ENCODE measurements around the gene CLMN. TPM values are rescaled to one million over a fixed set of nuclear protein-coding genes. Genes with fewer than 3 reads are reported as not detected.
"Not testable (repeated sequence)": the region's sequence is repeated elsewhere in the genome, so short reads cannot be mapped to it uniquely, and the experiment has no call there.

The CLMN gene
- total and polyA plus RNA-seq, 2 donors (not counting 1 experiment from before 2014, with no cell fraction given) = 9.6 to 51.5 TPM

DNA sequence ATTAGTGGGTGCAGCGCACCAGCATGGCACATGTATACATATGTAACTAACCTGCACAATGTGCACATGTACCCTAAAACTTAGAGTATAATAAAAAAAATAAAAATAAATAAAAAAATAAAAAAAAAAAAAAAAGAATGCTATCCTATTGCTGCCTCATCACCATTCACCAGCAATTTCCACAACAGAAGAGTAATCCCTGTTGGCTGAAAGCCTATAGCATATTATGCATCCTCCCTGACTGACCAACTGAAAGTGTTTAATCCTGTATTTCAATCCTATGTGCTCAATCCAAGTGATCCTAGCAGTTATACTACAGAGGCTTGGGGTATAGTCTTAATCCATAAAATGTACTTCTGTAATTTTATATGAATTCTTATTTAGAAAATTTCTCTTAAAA lies 180.8 kb downstream of the CLMN start:
- Mint-ChIP-seq H3K27ac (no peak overlapping the region), H3K27me3 (no peaks in the 10 kb centered on the region), H3K9me3 (ENCODE audit: insufficient read depth) (no peaks in the 10 kb centered on the region), H3K4me3 (no peak overlapping the region), H3K4me1 (peaks cover 69% of the 10 kb centered on the region)
- Histone ChIP-seq H2AFZ (ENCODE audit: insufficient read depth, low read depth, low read length, poor library complexity, severe bottlenecking) (no peak overlapping the region), H3K79me2 (ENCODE audit: control insufficient read depth, insufficient read depth, low read length) (peaks cover 93% of the 10 kb centered on the region), H3K4me1 (ENCODE audit: control insufficient read depth in 2 of 2, insufficient read depth in 2 of 2, low read length in 2 of 2) (peaks cover 20 to 34% of the 10 kb centered on the region in 2 donors), H3K4me3 (ENCODE audit: control extremely low read depth in 1 of 5, extremely low read depth in 1 of 5, insufficient read depth in 1 of 5, low read depth in 2 of 5, low read length in 4 of 5) (no peak overlapping the region), H3K4me2 (replicated peaks; ENCODE audit: low read depth, low read length, poor library complexity, severe bottlenecking) (no peak overlapping the region), H3K27me3 (replicated peaks in 1 of 4; ENCODE audit: control extremely low read depth in 1 of 4, control insufficient read depth in 3 of 4, insufficient read depth in 4 of 4, low read length in 3 of 4) (no peaks in the 10 kb centered on the region), H3K9ac (ENCODE audit: low read length) (no peak overlapping the region), H4K20me1 (ENCODE audit: control insufficient read depth, insufficient read depth, low read length, poor library complexity, severe bottlenecking) (peaks cover 49% of the 10 kb centered on the region), H3K36me3 (replicated peaks in 1 of 2; ENCODE audit: control extremely low read depth in 1 of 2, control insufficient read depth in 1 of 2, extremely low read depth in 1 of 2, insufficient read depth in 2 of 2, low read length in 1 of 2) (peaks cover 4 to 8% of the 10 kb centered on the region in 2 experiments), H3K27ac (ENCODE audit: low read length in 2 of 2) (peak overlapping the region in 1 of 2 donors; percentile 82), H3K9me3 (ENCODE audit: control extremely low read depth in 1 of 3, control insufficient read depth in 2 of 3, insufficient read depth in 1 of 3, low read length in 2 of 3) (no peaks in the 10 kb centered on the region)
- ATAC-seq (ENCODE audit: low read depth) = no peak
- ChIA-PET POLR2A (interaction anchor here (1.2 kb wide), 1 partner anchor 19 kb away, joined by 3 read pairs; the partner anchor contains the start of gene DICER1), CTCF (no interaction called here)
- intact Hi-C loops (cut with micrococcal nuclease) = no loop called here
- no CpG with 5 or more reads among the region's 1 CpG for WGBS (ENCODE audit: insufficient coverage)
- no peak for DNase-seq
- TF ChIP-seq EZH2 (IDR thresholded peaks at IDR 0.05; ENCODE audit: borderline replicate concordance, insufficient read depth, low read depth, low read length, poor library complexity, severe bottlenecking) = no peak

DNA sequence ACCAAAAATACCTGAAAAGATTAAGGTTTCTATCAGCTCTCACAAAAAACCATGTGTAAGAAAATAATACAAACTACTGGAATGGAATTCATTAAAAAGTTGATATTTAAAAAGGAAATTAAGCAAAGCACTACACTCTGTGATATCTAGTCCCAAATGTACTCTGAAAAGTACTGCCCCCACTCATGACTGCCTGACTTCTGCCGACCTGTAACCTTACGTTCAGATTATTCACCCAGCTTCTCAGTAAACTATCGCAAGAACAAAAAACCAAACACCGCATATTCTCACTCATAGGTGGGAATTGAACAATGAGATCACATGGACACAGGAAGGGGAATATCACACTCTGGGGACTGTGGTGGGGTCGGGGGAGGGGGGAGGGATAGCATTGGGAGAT lies 181.3 kb downstream of the CLMN start:
- H3K4me3 Mint-ChIP-seq = not testable (repeated sequence)

More for the DNA sequence above, 181.3 kb downstream of the CLMN start:
- H3K27me3 Mint-ChIP-seq; H2AFZ ChIP-seq (ENCODE audit: insufficient read depth, low read depth, low read length, poor library complexity, severe bottlenecking); DNase-seq; H3K9me3 ChIP-seq (ENCODE audit: control extremely low read depth in 1 of 3, control insufficient read depth in 2 of 3, insufficient read depth in 1 of 3, low read length in 2 of 3); H3K36me3 ChIP-seq (replicated peaks in 1 of 2; ENCODE audit: control extremely low read depth in 1 of 2, control insufficient read depth in 1 of 2, extremely low read depth in 1 of 2, insufficient read depth in 2 of 2, low read length in 1 of 2); H3K4me3 ChIP-seq (ENCODE audit: control extremely low read depth in 1 of 5, extremely low read depth in 1 of 5, insufficient read depth in 1 of 5, low read depth in 2 of 5, low read length in 4 of 5); CTCF ChIA-PET; ATAC-seq (ENCODE audit: low read depth); H3K27ac ChIP-seq (ENCODE audit: low read length in 2 of 2); H3K9me3 Mint-ChIP-seq (ENCODE audit: insufficient read depth); H3K4me2 ChIP-seq (replicated peaks; ENCODE audit: low read depth, low read length, poor library complexity, severe bottlenecking); H3K27me3 ChIP-seq (replicated peaks in 1 of 4; ENCODE audit: control extremely low read depth in 1 of 4, control insufficient read depth in 3 of 4, insufficient read depth in 4 of 4, low read length in 3 of 4); intact Hi-C loops (cut with micrococcal nuclease); H3K9ac ChIP-seq (ENCODE audit: low read length): not testable (repeated sequence)
- POLR2A ChIA-PET = interaction anchor here (1.2 kb wide), 1 partner anchor 19 kb away, joined by 3 read pairs; the partner anchor contains the start of gene DICER1
- H3K79me2 ChIP-seq (ENCODE audit: control insufficient read depth, insufficient read depth, low read length) = peaks cover 90% of the 10 kb centered on the region
- WGBS (ENCODE audit: insufficient coverage) = no CpG with 5 or more reads among the region's 5 CpGs
- peaks cover 49% of the 10 kb centered on the region for H4K20me1 ChIP-seq (ENCODE audit: control insufficient read depth, insufficient read depth, low read length, poor library complexity, severe bottlenecking)
- Mint-ChIP-seq H3K4me1 (peaks cover 65% of the 10 kb centered on the region), H3K27ac (peak overlapping the region; percentile 60)
- peaks cover 17 to 31% of the 10 kb centered on the region in 2 donors for H3K4me1 ChIP-seq (ENCODE audit: control insufficient read depth in 2 of 2, insufficient read depth in 2 of 2, low read length in 2 of 2)
